ENCODE measurements around the gene GRID1. TPM values are rescaled to one million over a fixed set of nuclear protein-coding genes. Genes with fewer than 3 reads are reported as not detected.

GRID1 gene
- total and polyA plus RNA-seq, 9 of the 15 experiments (the other 6 are each of a cell fraction or from before 2014, with no cell fraction given): 0.01 to 7.2 (median 1.2) TPM

GRCh38 chr10:85659331-85659730 is 707.3 kb downstream of the GRID1 start:
- ATAC-seq (no peak), DNase-seq (ENCODE audit: extremely low read depth in 1 of 4, low spot score in 3 of 4) (no peak), FAIRE-seq (no peak)
- H3K4me3 ChIP-seq: no peak overlapping the region
- BruUV-seq (replicated peaks): no TSS peak
- H4K20me1 ChIP-seq (replicated peaks; ENCODE audit: control insufficient read depth, insufficient read depth, low read length): no peaks in the 10 kb centered on the region; the same call in 1 of the 2 replicates
- no peaks in the 10 kb centered on the region for H3K36me3 ChIP-seq (ENCODE audit: control insufficient read depth, insufficient read depth, low read length)
- no peaks in the 10 kb centered on the region for H3K4me1 ChIP-seq (replicated peaks in 1 of 2; ENCODE audit: control insufficient read depth in 2 of 2, insufficient read depth in 2 of 2, low read length in 2 of 2)
- in situ Hi-C loops (cut with MboI): no loop called here
- CTCF ChIA-PET (ENCODE audit: low intra/inter-chr PET ratio): no interaction called here
- no peaks in the 10 kb centered on the region for H3K27me3 ChIP-seq (ENCODE audit: control insufficient read depth in 2 of 2, insufficient read depth in 2 of 2, low read length in 2 of 2)
- no peak overlapping the region for H3K27ac ChIP-seq (ENCODE audit: extremely low read depth, low read depth, low read length)
- POLR2A ChIA-PET: interaction anchor here (1.1 kb wide), 1 partner anchor 22 kb away, joined by 4 read pairs; no protein-coding TSS in a partner anchor
- intact Hi-C loops (cut with micrococcal nuclease): no loop called here
- H3K9me3 ChIP-seq (replicated peaks; ENCODE audit: control insufficient read depth, insufficient read depth, low read depth, low read length): no peaks in the 10 kb centered on the region
- H2AFZ ChIP-seq (ENCODE audit: low read depth, low read length): no peak overlapping the region
- no peaks in the 10 kb centered on the region for H3K79me2 ChIP-seq (ENCODE audit: control insufficient read depth, insufficient read depth, low read length)
- H3K4me2 ChIP-seq (ENCODE audit: insufficient read depth, low read length): no peak overlapping the region
- H3K9me1 ChIP-seq (ENCODE audit: control insufficient read depth, insufficient read depth, low read length): no peaks in the 10 kb centered on the region
- H3K9ac ChIP-seq (ENCODE audit: insufficient read depth in 1 of 2, low read depth in 2 of 2, low read length in 2 of 2): no peak overlapping the region
- WGBS (ENCODE audit: insufficient coverage, low coverage, missing lambda C conversion rate): 7% methylated on average over 1 of the region's 1 CpG
- TF ChIP-seq ZBTB49 (CRISPR knock-in tag; IDR thresholded peaks at IDR 0.05; ENCODE audit: borderline replicate concordance) (no peak), RNF219 (CRISPR knock-in tag; IDR thresholded peaks at IDR 0.05) (no peak), ATF2 (CRISPR knock-in tag; IDR thresholded peaks at IDR 0.05) (no peak), SMARCC2 (IDR thresholded peaks at IDR 0.05; ENCODE audit: low read depth) (no peak), ZKSCAN3 (CRISPR knock-in tag; IDR thresholded peaks at IDR 0.05) (no peak), CHD2 (IDR thresholded peaks at IDR 0.05; ENCODE audit: low read depth, low read length) (no peak), CREBBP (IDR thresholded peaks at IDR 0.05; ENCODE audit: low read depth, low read length) (no peak), ZNF764 (CRISPR knock-in tag; IDR thresholded peaks at IDR 0.05; ENCODE audit: low read depth) (no peak), MXD1 (CRISPR knock-in tag; IDR thresholded peaks at IDR 0.05; ENCODE audit: borderline replicate concordance, poor library complexity, severe bottlenecking) (no peak)
